ENCODE results near the gene ZNF141.
A peak's percentile ranks its signal among the peaks of the same experiment; 100 is the strongest.

DNA sequence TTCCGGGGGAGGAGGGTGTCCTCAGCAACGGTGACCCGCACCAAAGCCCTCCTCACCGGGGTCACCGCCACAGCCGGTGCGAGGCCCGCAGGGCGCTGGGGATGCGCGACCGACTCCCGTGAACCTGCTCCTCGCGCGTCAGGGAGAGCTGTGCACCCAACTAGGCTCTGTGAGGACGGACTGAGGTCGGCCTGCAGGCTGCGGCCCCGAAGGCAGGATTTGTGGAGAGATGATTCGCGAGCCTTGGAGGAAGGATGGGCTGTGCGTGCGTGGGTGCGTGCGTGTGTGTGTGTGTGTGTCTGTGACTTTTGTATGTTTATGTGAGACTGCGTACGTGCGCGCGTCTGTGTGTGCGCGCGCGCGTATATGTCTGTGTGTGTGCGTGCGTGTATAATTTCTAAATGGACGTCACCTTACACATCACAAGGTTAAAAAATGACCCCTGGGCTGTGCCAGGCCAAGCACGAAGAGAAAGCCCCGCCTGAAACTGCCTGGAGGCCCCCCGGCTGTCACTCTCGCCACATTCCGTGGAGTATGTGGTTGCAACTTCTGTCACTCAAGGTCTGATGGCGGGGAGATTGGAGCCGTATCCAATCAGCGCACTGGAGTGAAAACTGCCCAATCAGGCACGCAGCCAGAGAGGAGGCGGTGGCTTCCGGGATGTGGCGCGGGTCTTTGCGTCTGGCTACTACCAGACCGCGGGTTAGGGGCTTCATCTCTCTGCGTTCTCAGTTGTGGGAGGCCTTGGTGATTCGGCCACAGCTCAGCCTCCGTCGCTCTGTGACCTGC, at the start of gene ZNF141:
- TF ChIP-seq, protein P1, sequence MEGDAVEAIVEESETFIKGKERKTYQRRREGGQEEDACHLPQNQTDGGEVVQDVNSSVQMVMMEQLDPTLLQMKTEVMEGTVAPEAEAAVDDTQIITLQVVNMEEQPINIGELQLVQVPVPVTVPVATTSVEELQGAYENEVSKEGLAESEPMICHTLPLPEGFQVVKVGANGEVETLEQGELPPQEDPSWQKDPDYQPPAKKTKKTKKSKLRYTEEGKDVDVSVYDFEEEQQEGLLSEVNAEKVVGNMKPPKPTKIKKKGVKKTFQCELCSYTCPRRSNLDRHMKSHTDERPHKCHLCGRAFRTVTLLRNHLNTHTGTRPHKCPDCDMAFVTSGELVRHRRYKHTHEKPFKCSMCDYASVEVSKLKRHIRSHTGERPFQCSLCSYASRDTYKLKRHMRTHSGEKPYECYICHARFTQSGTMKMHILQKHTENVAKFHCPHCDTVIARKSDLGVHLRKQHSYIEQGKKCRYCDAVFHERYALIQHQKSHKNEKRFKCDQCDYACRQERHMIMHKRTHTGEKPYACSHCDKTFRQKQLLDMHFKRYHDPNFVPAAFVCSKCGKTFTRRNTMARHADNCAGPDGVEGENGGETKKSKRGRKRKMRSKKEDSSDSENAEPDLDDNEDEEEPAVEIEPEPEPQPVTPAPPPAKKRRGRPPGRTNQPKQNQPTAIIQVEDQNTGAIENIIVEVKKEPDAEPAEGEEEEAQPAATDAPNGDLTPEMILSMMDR (IDR thresholded peaks at IDR 0.05): peak in 1 of 4 experiments; percentile 6
- TF ChIP-seq POLR2A (IDR thresholded peaks at IDR 0.05): peak; percentile 50 to 62
